GM19193 (cell line): ENCODE measurements around the gene MFSD2B.

Experiments
- POLR2A ChIP-seq: IDR thresholded peaks from 4 replicates; pipeline ENCODE4 v1.6.1; 2011; ENCODE audit not compliant: insufficient read depth, insufficient read length; ENCODE audit errors: extremely low read depth

MFSD2B gene

GRCh38 chr2:24016853-24017703, 7.2 kb downstream of the MFSD2B start:
- TF ChIP-seq POLR2A, result no peak

GRCh38 chr2:24017711-24018110, 7.8 kb downstream of the MFSD2B start:
- TF ChIP-seq POLR2A, result no peak

GRCh38 chr2:24018241-24018640, 8.4 kb downstream of the MFSD2B start:
- TF ChIP-seq POLR2A, result no peak

- no peak for TF ChIP-seq POLR2A
Observed at GRCh38 chr2:24019729-24020128, 9.8 kb downstream of the MFSD2B start.

GRCh38 chr2:24020244-24020643, 10.4 kb downstream of the MFSD2B start:
- TF ChIP-seq POLR2A, result no peak

GRCh38 chr2:24021122-24021998, 11.5 kb downstream of the MFSD2B start:
- TF ChIP-seq POLR2A, result no peak

- TF ChIP-seq POLR2A, result no peak
Observed at GRCh38 chr2:24022324-24022974, 12.6 kb downstream of the MFSD2B start.

GRCh38 chr2:24022975-24023575, 13.2 kb downstream of the MFSD2B start:
- TF ChIP-seq POLR2A, result no peak

GRCh38 chr2:24024018-24024417, 14.1 kb downstream of the MFSD2B start:
- TF ChIP-seq POLR2A, result no peak

GRCh38 chr2:24024996-24025663, 15.2 kb downstream of the MFSD2B start:
- no peak for TF ChIP-seq POLR2A

- no peak for TF ChIP-seq POLR2A
Observed at GRCh38 chr2:24026233-24026632, 16.3 kb downstream of the MFSD2B start.

- TF ChIP-seq POLR2A, result no peak
Observed at GRCh38 chr2:24038786-24039499, 29.1 kb downstream of the MFSD2B start.

GRCh38 chr2:24040511-24040910, 30.6 kb downstream of the MFSD2B start:
- no peak for TF ChIP-seq POLR2A
